GM19240 (cell line): ENCODE data around the gene PRUNE2.
"Not testable (repeated sequence)": the region's sequence is repeated elsewhere in the genome, so short reads cannot be mapped to it uniquely, and the experiment has no call there.

Experiments used
- DNase-seq: peaks from one replicate; pipeline ENCODE4 v3.0.0; 2011; ENCODE audit warnings: low spot score; ENCODE audit not compliant: insufficient read length

The PRUNE2 gene

GRCh38 chr9:76700916-76701315 lies 205.0 kb downstream of the PRUNE2 start:
- no peak for DNase-seq

- no peak for DNase-seq
These were observed 205.9 kb downstream of the PRUNE2 start for GRCh38 chr9:76699971-76700370.

- no peak for DNase-seq
These were observed 208.4 kb downstream of the PRUNE2 start for GRCh38 chr9:76697554-76697953.

GRCh38 chr9:76697081-76697480 lies 208.8 kb downstream of the PRUNE2 start:
- DNase-seq, result no peak

- no peak for DNase-seq
These were observed 212.0 kb downstream of the PRUNE2 start for GRCh38 chr9:76693912-76694311.

GRCh38 chr9:76692458-76693129 lies 213.3 kb downstream of the PRUNE2 start:
- DNase-seq, result no peak

GRCh38 chr9:76691517-76692313 lies 214.2 kb downstream of the PRUNE2 start:
- DNase-seq, result no peak

GRCh38 chr9:76690973-76691370 lies 214.9 kb downstream of the PRUNE2 start:
- DNase-seq, result no peak

GRCh38 chr9:76690246-76690972 lies 215.5 kb downstream of the PRUNE2 start:
- DNase-seq, result no peak

GRCh38 chr9:76688471-76689238 lies 217.3 kb downstream of the PRUNE2 start:
- DNase-seq, result no peak

- DNase-seq, result no peak
These were observed 218.0 kb downstream of the PRUNE2 start for GRCh38 chr9:76687861-76688391.

- no peak for DNase-seq
These were observed 219.2 kb downstream of the PRUNE2 start for GRCh38 chr9:76686756-76687155.

GRCh38 chr9:76684213-76684612 lies 221.7 kb downstream of the PRUNE2 start:
- DNase-seq, result no peak

- DNase-seq, result no peak
These were observed 224.4 kb downstream of the PRUNE2 start for GRCh38 chr9:76681556-76681955.

GRCh38 chr9:76680716-76681425 lies 225.0 kb downstream of the PRUNE2 start:
- DNase-seq, result no peak

- no peak for DNase-seq
These were observed 228.3 kb downstream of the PRUNE2 start for GRCh38 chr9:76677481-76678055.

- DNase-seq, result no peak
These were observed 229.1 kb downstream of the PRUNE2 start for GRCh38 chr9:76676857-76677256.

- DNase-seq, result no peak
These were observed 238.4 kb downstream of the PRUNE2 start for GRCh38 chr9:76667521-76667957.

GRCh38 chr9:76665966-76666365 lies 239.9 kb downstream of the PRUNE2 start:
- DNase-seq, result not testable (repeated sequence)

GRCh38 chr9:76665458-76665857 lies 240.5 kb downstream of the PRUNE2 start:
- DNase-seq, result no peak
